Stimulated activated CD4-positive, alpha-beta T cell treated with anti-CD3 and anti-CD28 coated beads, Interleukin-15, amount 100 ng/mL, for 24 hours (primary cell): ENCODE measurements around the gene CRHBP.
"Not testable (repeated sequence)": the region's sequence is repeated elsewhere in the genome, so short reads cannot be mapped to it uniquely, and the experiment has no call there.

Experiments
- DNase-seq: peaks from one replicate; pipeline ENCODE4 v3.0.0-alpha.2; 2020

The CRHBP gene

DNA sequence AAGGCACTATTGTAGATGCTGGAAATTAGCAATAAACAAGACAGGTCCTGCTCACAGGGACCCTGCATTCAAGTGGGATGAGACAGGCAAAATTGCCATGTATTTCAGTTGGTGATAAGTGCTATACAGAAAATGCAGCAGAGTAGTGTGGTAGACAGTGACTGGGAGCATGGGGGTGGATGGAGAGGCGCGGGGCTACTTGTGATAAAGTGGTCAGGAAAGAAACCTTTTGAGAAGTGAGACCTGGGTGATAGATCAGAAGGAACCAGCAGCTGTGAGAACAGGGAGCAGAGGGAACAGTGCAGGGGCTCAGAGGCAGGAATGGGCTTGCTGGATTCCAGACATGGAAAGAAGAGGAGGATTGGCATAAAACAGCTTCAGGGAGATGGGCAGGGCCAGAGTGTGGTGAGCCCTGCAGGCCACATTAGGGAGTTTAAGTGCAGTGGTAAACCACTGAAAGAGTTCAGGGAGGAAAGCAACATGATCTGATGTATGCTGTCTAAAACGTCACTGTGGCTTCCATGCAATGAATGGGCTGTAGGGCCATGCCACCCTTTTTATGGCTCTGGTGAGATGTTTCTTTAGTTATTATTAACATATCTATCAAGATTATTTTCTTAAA lies 7.3 kb downstream of the CRHBP start:
- no peak for DNase-seq

- no peak for DNase-seq
Measured at GRCh38 chr5:76964060-76964459, 11.2 kb downstream of the CRHBP start.

GRCh38 chr5:76971511-76971910 lies 18.7 kb downstream of the CRHBP start:
- DNase-seq, result no peak

DNA sequence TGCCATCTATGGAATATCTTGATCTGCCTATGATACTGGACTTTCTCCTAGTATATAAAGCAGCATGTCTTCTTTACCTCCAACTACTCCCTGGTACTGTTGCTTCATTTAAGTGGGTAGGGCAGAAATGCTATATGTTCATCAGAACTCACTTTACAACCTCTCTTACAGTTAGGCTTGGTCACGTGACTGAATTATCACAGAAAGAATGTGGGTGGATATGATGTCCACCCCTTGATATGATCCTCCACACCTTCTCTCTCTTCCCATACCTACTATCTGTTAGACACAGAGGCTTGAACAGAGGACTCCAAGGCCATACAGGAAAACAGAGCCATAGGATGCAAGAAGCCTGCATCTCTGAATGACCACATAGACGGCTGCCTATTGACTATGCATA lies 19.8 kb downstream of the CRHBP start:
- DNase-seq, result no peak

- no peak for DNase-seq
Measured at GRCh38 chr5:76974785-76975184, 21.9 kb downstream of the CRHBP start.

GRCh38 chr5:76978869-76979268 lies 26.0 kb downstream of the CRHBP start:
- DNase-seq, result no peak

DNA sequence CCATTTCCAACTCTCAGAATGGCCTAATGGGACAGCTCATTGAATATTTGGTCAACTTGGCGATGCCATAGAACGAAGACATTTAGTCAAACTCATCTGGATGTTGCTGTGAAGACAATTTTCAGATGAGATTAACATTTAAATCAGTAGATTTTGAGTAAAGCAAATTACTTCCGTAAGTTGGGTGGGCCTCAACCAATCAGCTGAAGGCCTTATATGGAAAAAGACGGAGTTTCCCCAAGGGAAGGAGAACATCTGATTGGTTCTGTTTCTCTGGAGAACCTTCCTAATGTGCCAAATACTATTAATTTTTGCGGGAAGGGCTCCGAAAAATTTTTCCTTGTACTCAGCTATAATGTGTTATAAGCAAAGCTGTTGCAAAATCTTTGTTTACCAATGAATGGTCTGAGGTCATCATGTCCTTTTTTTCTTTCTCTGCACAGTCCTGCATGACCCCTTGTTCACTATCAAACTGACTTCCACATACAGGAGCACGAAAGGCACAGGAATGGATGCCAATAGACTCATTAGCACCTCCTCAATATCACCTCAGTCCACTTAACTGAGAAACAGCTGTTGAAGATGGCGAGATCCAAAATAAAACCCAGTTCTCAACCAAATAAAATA lies 27.8 kb downstream of the CRHBP start:
- no peak for DNase-seq

DNA sequence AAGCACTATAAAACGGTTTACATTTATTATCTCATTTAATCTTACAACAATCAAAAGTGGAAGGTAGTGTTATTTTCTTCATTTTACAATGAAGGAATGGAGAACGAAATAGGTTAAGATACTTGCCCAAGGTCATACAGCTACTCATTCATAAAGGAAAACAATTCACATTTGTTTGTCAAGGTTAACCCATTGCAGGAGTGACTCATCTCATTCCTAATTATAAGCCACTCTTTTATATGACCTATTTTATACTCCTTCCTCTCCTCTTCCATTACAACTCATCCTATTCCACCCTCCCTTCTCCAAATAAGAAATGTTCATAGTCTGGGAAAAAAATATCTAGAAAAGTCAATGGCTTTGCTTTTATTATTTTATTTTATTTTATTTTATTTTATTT lies 29.6 kb downstream of the CRHBP start:
- DNase-seq, result no peak

DNA sequence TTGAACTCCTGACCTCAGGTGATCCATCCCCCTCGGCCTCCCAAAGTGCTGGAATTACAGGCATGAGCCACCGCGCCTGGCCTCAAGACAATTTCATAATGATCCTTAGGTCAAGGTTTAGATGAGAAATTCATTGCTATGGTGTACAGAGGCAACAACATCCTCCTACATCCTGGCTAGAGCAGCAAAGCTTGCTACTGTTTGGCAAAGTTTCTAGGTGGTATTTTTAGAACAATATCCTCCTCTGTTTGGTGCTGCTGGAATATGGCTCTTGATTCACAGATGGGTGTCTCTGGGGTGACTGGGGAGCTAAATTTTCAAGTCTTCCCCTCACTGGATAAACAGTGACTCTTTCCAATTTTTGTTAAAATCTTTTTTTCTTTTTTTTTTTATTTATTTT lies 30.6 kb downstream of the CRHBP start:
- no peak for DNase-seq

- no peak for DNase-seq
Measured at GRCh38 chr5:76986825-76987526, 34.1 kb downstream of the CRHBP start.

DNA sequence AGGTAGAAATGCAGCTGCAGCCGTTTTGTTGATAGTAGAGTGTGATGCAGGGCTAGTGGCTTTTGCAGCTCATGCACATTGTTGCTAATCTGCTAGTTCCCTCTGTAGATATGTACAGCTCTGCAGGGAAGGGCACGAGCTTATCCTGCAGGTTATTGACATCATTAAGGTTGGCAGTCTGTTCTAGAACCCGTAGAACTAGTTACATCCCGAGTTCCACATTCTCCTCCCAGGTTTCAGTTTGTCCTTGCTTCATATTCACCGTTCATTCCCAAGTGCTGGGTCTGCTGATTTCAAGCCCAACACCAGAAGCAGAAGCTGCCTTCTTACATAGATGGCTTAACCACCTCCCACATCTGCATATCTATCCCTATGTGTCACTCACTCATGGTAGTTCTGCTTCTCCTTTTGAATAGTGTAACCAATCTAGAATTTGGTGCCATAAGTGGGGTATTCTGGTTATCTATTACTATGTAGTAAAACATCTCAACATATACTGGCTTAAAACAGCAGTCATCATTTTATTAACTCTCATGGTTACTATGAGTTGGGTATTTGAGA lies 38.1 kb downstream of the CRHBP start:
- no peak for DNase-seq

GRCh38 chr5:76993436-76993835 lies 40.6 kb downstream of the CRHBP start:
- not testable (repeated sequence) for DNase-seq

DNA sequence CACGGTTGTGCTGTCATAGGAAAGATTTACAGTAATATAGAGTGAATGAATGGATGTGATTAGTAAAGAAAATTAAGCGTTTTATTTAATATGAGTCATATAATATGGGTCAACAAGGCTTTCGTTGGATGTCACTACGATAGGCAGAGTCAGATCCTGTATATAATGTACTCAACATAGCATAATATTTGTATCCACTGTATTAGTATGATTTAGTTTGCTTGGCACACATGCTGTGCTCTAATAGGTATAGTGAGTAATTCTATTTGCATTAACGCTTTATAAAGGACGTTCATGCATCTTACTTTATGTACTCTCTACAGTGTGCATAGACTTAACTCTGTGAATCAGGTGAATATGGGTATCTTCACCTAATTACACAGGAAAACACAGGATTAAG lies 41.5 kb downstream of the CRHBP start:
- DNase-seq, result no peak

DNA sequence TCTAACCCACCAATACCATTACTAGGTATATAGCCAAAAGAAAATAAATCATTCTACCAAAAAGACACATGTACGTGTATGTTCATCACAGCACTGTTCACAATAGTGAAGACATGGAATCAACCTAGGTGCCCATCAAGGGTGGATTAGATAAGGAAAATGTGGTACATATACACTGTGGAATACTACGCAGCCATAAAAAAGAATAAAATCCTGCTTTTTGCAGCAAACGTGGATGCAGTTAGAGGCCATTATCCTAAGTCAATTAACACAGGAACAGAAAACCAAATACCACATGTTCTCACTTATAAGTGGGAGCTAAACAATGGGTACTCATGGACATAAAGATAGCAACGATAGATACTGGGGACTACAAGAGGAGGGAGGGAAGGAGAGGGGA lies 45.4 kb downstream of the CRHBP start:
- DNase-seq, result not testable (repeated sequence)

GRCh38 chr5:76999451-76999850 lies 46.6 kb downstream of the CRHBP start:
- no peak for DNase-seq

GRCh38 chr5:77003246-77003645 lies 50.4 kb downstream of the CRHBP start:
- no peak for DNase-seq

- DNase-seq, result no peak
Measured at GRCh38 chr5:77006124-77006523, 53.3 kb downstream of the CRHBP start.

- DNase-seq, result no peak
Measured at GRCh38 chr5:77008413-77008812, 55.6 kb downstream of the CRHBP start.

GRCh38 chr5:77010243-77010642 lies 57.4 kb downstream of the CRHBP start:
- no peak for DNase-seq

DNA sequence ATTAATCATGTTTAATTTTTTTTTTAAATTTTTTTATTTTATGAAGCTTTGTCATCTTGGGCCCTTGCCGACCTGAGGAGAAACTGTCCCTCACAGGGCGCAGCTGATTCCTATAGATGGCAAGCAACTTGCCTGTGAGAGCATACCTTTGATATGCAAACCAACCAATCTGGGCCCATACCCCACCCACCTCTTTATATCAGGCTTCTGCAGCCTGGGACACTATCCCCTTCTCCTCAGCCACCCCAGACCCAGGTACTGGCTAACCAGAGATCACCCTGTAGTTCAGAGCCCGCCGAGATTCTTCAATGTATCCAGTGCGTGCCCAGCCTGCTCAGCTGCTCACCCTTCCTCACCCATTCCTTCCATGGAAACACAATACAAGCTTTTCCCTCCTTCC lies 58.7 kb downstream of the CRHBP start:
- no peak for DNase-seq

GRCh38 chr5:77012601-77013000 lies 59.8 kb downstream of the CRHBP start:
- no peak for DNase-seq

DNA sequence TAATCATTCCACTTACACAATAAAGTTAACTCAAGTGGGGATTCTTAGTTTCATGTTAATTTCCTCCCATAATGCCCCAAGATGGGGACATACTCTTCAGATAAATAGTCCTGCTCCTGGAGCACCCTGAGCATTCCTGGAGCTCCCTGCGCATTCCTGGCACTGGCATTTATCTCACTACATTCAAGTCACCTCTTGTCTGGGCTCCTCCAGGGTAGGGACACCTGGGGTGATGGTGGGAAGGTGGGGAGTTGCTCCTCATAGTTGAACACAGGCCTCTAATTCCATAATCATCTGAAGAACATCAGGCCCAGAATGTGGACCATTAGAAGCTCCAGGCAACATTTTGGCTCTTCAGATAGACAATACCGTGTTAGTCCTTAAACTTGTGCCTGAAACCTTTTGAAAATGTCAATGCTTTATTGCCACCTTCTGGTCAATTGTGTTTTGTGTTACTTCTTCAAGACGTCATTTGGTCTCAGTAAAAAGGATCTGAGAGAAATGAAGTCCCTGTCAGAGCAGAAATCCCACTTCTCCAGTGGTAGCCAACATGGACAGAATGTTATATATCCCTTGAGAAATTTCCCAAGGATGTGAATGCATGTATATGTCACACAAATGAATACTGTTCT lies 63.2 kb downstream of the CRHBP start:
- DNase-seq, result no peak

- no peak for DNase-seq
Measured at GRCh38 chr5:77016962-77017361, 64.1 kb downstream of the CRHBP start.

- no peak for DNase-seq
Measured at GRCh38 chr5:77017668-77018067, 64.8 kb downstream of the CRHBP start.
